Activated T-helper 1 cell treated with anti-CD3 and anti-CD28 coated beads, Interleukin-2, amount 50 U/mL, for 16 hours (primary cell): ENCODE results near the gene UBE2E1.

Source experiments
- DNase-seq, 2 donors: peaks; one replicate each; pipeline ENCODE4 v3.0.0-alpha.2; 2020; ENCODE audit warnings: low read depth in 1 of 2, low spot score in 1 of 2

Gene UBE2E1

GRCh38 chr3:23805633-23806533, at the start of gene UBE2E1:
Gene UBE2E1 (plus strand): TSS chr3:23805955. CDS start chr3:23807270, 1,315 bp downstream.
- DNase-seq = peak; percentile 50 to 51

GRCh38 chr3:23756206-23756840, 49.4 kb upstream of the UBE2E1 start:
- no peak for DNase-seq

GRCh38 chr3:23758253-23758838, 47.4 kb upstream of the UBE2E1 start:
- DNase-seq = no peak

DNA sequence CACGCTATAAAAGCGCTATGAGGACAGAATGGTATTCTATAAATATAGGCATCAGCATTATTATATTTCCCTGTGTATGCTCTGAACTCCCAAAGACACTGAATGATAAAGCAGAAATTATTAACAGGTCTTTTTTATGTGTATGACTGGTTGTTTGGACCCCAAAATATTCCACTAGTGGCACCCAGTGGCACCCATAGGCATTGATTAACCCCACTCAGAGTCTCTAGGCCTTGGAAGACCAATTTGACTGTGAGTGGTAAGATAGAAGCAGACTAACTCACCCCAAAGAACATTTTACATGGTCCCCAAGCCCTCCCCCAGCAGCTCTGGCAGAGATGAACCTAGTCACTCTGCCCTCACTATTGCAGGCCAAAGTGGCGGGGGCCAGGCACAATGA, 45.4 kb upstream of the UBE2E1 start:
- DNase-seq = no peak

- DNase-seq = no peak
Observed at GRCh38 chr3:23760871-23761373, 44.8 kb upstream of the UBE2E1 start.

- DNase-seq = no peak
Observed at GRCh38 chr3:23761440-23761896, 44.3 kb upstream of the UBE2E1 start.

DNA sequence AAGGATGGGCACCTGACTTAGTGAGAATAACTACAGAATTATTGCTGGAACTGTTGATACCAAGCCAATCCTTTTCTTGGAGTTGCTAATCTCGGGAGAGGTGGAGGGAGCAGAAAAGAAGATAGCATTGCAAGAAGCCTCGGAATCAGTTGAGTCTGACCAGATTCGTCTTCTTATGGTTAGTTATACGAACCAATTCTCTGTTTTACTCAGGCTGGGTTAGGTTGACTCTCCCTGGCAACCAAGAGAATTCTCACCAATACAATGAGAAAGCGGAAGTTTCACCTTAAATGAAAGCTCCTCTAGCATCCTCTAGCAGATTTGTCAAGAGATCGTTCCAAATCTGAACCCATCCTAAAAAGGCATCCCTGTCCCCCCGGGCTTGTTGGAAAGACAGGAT, 43.5 kb upstream of the UBE2E1 start:
- no peak for DNase-seq

DNA sequence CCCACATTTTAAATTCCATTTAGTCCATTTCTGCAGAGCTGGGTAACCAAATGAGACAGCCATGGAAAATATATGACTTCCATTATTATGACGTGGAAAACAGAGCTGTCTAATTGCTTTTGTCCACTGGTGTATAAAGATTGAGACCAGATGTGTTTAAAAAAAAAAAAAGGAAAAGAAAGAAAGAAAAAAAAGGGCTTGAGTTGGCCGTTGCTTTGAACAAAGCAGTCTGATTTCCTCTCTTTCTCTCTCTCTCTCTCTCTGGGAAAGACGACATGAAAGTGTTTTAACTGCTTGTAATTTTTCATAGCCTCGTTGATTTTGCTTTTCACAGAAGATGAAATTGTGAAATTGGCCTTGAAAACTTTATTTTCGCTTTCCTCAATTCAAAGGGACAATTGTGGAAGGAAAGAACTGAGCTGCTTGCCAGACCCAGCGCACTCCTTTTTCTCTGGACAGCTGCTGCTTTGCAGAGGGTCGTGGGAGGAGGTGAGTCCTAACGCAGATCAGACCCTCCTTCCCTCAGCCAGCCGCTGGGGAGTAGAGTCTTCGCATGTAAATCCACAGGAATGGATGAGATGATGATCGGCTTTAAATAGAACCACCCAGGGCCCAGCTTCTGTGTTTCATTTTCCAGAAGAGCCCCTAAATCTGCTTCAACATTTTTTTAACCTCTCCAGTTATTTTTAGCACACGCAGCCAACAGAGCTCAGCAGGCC, 42.8 kb upstream of the UBE2E1 start:
- DNase-seq = no peak

DNA sequence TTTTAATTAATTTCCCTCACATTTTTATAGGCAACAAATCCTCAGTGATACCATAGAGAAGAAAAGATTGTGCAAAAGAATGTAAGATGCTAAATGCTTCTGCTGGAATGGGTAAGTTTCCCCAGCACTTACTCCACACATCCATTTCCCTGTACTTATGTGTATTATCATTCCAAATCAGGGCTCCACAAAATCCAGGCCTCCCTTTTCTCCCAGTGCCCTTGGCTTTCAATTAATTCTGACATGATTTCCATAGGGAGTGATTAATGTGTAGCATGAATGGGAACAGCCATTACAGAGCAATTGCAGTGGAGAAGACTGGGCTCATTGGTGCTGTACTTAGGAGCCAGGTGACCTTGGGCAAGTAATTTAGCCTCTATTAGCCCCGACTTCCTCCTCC, 41.3 kb upstream of the UBE2E1 start:
- no peak for DNase-seq

DNA sequence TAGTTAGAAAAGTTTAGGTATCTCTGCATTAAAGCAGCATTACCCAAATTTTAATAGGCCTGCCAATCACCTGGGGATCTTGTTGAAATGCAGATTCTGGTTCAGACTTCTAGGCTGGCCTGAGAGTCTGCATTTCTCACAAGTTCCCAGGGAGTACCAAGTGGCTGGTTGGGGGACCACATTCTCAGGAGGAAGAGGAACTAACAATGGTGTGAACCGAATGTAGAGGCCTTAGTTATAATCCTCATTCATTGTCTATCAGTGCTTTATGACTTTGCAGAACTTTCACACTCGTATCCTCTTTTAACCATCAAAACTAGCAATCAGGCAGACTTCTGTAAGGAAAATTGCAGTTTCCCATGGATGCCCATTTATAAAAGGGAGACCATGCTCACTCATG, 38.2 kb upstream of the UBE2E1 start:
- DNase-seq = no peak

DNA sequence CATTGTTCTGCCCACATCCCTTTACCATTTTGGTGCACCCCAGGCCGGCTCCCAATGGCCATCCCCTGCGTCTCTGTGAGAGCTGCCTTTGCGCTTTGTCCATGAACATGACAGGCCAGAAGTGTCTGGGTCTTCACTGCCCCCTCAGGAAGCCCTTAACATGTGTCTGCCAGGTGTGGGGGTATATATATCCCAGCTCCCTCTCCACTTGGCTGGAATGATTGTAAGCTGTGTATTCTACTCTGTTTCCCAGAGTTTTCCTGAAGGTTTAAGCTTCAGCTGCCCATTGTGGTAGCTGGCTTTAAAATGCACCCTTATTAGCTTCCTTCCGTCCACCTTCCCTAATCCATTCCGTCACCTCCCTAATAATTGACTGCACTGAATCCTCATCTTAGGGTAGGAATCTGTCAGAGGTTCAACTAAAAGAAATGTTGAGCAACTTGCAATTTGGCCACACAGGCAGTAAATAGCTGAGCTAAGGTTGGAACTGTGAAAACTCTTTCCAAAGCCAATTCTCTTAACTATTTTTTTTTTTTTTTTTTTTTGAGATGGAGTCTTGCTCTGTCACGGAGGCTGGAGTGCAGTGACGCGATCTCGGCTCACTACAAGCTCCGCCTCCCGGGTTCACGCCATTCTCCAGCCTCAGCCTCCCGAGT, 30.4 kb upstream of the UBE2E1 start:
- DNase-seq = no peak

DNA sequence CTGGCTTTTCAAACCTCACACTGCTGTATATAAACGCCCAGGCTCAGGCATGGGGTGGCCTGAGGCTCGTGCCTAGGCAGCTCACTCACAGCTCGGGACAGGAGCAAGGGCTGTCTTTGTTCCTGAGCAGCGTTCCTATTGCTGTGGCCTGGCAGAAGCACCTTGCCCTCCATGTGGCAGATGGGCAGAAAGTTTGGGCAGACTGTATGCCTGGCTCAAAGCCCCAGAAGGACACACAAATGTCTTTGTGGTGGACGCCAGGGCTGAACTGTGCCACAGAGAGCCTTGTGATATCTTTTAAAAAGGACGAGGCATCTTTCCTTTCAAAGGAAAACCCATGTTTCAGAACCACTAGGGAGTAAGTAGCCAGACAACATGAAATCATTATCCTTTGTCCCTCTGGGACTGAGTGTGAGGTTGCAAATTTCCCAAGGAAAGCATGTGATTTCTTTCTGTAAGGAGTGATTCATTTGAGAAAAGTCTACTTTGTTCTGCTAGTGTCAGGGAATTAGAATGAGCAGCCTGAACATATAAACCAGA, 29.3 kb upstream of the UBE2E1 start:
- DNase-seq = no peak

DNA sequence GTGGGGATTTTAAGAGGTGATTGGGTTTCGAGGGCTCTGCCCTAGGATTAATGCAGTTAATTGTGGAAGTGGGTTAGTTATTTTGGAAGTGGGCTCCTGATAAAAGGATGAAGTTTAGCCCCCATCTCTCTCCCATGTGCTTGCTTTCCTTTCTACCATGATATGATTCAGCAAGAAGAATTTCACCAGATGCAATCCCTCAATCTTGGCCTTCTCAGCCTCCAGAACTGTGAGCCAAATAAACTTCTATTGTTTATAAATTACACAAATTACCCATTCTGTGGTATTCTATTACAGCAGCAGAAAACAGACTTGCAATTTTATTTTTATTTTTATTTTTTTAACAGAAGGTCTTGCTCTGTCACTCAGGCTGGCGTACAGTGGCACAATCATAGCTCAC, 27.3 kb upstream of the UBE2E1 start:
- no peak for DNase-seq

DNA sequence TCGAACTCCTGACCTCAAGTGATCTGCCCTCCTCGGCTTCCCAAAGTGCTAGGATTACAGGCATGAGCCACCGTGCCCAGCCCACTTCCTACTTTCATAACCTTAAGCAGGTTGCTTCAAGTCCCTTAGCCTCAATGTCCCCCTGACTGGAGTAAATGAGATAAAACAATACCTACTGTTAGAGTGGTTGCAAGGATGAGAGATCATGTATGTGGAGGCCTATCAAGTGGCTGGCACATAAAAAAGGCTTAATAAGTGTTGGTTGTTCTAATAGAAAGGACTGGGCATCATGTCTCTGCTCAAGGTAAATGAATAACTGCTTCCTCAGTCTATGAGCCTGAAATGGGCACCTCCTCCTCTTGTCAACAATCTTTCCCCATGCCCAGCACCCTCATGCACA, 25.9 kb upstream of the UBE2E1 start:
- DNase-seq = no peak

DNA sequence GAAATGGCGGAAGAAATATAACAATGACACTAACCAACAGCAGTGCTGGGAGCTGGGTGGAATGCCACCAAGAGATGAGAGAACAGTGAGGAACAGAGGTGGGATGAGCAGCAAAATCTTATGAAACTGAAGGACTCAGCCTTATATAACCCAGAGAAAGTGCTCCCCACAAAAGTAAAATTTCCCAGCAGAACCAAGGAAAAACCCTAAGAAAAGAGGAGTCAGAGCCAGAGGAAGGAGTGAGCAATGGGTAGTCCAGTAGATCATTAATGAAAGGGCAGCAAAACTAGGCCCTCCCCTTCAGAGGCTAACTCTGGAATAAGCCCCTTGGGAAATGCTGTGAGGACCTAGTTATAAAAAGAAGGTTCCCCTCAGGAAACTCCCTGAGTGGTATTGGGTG, 24.7 kb upstream of the UBE2E1 start:
- DNase-seq = no peak

DNA sequence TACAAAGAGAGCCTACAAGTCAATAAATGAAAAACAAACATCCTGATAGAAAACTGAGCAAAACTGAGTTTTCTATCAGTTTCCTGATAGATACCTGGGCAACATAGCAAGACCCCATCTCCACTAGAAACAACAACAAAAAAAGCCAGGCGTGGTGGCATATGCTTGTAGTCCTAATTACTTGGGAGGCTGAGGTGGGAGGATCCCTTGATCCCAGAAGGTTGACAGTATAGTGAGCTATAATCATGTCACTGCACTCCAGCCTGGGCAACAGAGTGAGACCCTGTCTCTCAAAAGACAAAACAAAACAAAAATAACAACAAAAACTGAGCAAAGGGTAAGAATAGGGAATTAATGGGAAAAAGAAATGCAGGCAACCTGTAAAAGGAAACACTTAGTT, 23.9 kb upstream of the UBE2E1 start:
- DNase-seq = no peak

DNA sequence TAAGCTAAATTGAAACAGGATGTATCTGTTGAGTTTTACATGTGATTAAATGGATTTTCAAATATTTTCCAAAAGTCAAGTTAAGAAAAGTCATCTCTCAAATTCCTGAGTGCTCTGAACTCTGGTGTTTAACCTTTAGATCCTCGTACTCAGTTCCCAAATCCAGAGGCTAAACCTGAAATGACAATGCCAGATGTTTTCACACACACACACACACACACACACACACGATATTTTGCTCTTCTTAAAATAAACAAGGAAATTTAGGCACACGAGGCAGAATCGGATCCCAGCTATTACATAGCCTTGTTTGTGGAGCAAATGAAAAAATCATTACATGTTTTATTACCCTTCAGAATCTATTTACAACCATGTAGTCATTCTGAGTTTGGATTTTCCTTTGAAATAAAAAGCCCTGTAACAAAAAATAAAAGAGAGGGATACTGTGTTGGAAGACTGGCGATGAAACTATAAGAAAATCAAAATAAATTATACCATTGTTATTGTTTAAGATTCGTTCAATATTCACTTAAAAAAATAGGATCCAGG, 20.6 kb upstream of the UBE2E1 start:
- no peak for DNase-seq

- no peak for DNase-seq
Observed at GRCh38 chr3:23785882-23786281, 19.9 kb upstream of the UBE2E1 start.

GRCh38 chr3:23791678-23792077, 14.1 kb upstream of the UBE2E1 start:
- DNase-seq = no peak

DNA sequence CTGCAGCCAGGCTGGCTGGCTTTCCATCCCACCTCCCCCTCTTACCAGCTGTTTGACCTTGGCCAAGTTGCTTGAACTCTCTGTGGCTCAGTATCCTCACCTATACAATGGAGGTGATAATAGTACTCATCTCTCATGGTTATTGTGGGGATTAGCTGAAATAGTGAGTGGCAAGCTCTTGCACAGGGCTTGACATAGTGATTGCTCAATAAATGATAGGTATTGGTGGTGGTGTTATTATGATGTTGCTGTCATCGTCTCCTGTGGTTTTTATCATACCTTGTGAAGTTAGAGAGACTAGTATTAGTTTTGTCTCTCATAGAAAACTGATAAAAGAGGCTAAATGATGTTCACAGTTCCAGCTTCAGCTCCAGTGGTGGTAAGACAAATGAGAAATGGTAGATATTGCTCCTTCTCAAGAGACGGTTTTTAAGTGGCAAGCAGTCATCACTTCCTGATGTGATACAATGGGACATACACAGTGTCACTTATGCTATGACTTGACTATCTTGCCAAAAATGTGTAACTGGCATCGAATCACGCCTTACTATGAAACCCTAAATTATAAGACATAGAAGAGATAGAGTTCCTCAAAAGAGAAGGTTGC, 12.1 kb upstream of the UBE2E1 start:
- DNase-seq = no peak
